GM19239 (cell line): Measurements from ENCODE around the gene CEP131.

ENCODE experiments used
- DNase-seq: peaks from one replicate; pipeline ENCODE4 v3.0.0; 2011; ENCODE audit warnings: low spot score; ENCODE audit not compliant: insufficient read length
- FAIRE-seq: peaks from 2 replicates; lab custom pipeline; 2011; peaks lifted over from hg19 to GRCh38; lab: Jason Lieb, UNC

Gene CEP131

DNA sequence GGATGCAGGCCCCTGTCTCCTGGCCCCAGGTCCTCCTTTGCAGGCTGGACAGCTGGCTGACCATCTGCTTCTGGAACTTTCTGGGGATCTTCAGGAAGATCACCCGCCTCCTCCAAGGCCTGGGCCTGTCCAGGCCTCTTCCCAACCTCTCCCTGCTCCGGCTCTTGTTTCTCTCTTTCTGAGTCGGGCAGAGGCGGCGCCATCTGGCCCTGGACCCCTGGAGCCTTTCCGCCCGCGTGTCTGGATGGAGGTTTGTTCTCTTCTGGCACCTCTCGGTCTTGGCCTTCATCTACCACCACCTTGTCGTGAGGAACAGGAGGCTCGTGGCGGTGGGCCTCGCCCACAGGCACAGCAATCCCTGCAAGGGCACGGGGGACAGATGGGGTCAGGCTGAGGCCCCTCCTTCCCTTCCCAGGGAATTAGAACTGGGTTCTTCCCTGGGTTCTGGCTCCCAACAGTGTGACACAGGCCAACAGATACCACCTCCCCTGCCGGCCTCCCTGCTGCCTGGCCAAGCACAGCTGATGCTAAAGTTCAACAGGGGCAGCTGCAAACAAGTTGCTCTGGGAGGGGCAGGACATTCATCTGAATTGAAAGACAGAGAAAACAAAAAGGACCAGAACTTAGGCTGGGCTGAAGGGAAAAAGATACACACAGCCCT, 29.7 kb upstream of the CEP131 start:
- DNase-seq (no peak), FAIRE-seq (no peak)

DNA sequence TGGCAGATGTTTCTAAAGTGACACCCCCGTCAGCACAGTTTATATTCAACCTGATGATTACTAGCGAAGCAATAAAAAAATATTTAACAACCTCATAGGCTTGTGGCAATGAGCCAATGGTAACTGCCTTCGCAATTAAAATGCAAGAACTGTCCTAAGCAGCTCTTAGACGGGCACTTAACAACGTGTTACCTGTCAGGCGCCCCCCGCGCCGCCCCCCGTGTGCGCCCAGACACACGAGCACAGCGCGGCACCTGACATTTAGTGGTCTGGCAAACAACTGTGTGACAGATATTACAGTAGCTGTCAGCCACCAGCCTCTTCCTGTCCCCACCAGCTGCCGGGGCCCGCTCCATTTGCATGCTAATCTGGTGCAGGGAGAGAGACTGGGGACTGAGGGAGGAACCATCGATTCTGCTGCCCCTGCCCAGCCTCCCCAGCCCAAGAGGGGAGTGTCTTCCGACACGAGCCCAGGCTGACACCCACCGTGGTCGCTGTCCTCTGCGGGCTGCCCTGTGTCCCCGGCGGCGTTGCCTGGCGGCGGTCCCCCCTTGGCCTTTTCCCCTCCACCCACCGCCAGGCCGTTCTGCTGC, 29.0 kb upstream of the CEP131 start:
- DNase-seq: no peak
- FAIRE-seq: no peak

DNA sequence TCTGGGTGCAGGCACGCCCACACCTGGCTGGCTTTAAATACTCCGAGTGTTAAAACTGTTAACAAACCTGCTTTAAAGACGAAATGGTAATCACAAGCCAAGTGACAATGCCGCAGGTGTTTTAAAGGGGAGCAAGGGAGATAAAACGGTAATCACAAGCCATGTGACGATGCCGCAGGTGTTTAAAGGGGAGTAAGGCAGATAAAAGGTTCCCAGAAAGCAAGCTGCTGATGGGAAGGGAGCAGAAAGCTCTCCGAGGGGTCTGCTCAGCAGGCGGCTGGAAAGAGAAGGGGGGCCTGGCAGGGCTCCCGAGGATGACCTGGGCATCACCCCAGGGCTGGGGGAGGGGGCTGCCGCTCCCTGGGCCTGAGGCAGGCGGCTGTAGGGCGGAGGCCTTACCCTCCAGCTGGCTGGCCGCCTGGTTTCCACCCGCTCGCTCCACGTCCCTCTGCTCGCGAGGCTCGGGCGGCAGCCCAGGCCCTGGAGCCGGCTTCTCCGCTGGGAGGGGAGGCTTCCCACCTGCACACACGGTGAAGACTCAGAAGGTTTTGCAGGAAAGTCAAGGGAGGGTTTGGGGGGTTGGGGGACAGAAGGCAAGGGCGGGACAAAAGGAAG, 28.4 kb upstream of the CEP131 start:
- DNase-seq (no peak), FAIRE-seq (no peak)

DNA sequence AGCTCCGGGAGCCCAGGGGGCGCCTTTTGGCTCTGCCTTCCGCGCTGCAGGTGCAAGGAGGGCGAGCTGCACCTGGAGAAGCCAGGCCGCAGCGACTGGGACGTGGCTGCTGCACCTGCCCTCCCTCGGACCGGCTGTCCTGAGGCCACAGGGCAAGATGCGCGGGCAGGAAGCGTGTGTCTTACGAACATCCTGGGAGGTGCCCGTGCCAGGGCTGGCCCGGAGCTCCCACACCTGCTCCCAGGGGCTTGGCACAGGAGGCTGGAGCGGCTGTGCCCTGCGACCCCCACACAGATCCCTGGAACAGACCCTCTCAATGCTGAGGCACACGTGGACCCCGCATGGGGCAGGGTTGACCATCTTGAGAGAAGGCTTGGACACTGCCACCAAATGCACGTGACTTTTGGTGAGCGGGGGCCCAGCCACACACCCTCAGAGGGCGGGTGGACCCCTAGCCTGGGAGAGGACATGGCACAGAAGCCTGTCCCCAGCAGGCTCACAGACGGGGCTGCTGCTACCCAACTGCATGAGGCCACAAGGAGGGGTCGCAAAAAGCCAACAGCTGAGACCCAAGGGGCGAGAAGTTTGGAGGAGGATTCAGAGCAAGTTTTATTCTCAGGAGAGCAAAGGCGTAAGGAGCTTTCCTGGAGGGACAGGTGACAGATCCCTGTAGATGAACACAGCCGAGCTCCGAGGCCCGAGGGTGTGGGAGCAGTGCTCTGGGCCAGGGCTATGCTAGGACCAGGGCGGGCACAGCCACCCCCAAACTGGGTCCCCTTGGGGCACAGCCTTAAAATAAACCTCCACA, 27.7 kb upstream of the CEP131 start:
- DNase-seq: no peak
- no peak for FAIRE-seq

DNA sequence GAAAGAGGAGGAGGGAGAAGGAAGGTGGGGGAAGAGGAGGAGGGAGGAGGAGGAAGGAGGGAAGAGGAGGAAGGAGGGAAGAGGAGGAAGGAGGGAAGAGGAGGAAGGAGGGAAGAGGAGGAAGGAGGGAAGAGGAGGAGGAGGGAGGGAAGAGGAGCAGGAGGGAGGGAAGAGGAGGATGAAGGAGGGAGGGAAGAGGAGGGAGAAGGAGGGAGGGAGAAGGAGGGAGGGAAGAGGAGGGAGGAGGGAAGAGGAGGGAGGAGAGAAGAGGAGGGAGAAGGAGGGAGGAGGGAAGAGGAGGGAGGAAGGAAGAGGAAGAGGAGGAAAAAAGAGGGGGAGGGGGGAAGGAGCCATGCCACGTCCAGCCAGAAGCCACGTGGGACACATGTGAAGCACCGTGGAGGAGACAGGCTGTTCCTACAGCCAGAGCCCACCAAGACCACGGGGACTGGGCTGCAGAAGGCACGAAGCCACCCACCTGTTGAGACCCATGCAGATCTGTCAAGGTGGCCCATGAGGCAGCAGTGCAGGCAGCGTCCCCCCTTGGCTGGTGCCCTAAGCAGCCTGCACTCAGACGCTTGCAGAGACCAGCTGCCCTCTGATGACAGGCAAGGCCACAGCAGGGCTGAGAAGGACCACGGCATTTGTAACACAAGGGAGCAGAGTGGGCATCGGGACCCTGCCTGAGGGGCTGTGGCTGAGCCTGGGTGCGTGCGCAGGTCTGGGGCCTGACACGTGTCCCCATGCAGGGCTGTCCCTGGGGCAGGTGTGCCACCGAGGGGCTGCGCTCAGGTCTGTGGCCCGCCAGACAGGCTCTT, 26.7 kb upstream of the CEP131 start:
- DNase-seq (no peak), FAIRE-seq (no peak)

DNA sequence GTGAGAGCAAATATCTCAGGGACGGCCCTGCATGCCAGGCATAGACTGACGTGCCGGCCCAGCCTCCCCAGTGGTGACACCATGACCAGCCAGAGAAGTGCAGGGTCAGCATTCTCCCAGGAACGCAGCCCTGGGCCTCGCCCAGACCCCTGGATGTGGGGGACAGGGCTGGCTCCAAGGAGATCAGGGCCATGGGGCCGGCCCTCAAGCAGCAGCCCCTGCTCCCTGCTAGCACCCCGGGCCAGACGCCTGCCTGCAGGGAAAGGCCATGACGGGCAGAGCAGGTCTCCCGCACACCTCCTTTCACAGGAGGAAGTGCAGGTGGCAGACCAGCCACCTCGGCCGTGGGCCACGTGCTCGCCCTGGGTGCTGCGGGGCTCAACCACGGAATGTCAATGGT, 25.9 kb upstream of the CEP131 start:
- FAIRE-seq: no peak
- no peak for DNase-seq

DNA sequence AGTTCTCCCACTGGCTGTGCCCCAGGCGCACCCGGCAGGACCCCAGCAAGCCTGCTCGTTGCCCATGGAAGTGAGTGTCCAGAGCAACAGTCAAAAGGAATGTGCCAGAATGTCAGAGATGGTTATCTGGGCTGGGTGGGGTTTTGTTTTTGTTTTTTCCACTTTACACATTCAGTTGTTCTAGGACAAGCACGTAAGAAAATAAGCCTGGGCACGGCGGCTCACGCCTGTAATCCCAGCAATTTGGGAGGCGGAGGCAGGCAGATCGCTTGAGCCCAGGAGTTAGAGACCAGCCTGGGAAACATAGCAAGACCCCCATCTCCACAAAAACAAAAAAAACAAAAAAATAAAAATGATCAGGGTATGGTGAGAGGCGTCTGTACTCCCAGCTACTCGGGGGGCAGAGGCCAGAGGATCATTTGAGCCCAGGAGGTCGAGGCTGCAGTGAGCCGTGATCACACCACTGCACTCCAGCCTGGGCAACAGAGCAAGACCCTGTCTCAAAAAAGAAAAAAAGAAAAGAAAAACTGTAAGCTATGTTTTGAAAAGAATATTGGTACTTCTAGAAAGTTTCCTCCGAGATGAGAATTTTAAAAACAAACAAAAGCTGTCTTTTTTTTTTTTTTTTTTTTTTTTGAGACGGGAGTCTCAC, 24.7 kb upstream of the CEP131 start:
- DNase-seq (no peak), FAIRE-seq (no peak)

DNA sequence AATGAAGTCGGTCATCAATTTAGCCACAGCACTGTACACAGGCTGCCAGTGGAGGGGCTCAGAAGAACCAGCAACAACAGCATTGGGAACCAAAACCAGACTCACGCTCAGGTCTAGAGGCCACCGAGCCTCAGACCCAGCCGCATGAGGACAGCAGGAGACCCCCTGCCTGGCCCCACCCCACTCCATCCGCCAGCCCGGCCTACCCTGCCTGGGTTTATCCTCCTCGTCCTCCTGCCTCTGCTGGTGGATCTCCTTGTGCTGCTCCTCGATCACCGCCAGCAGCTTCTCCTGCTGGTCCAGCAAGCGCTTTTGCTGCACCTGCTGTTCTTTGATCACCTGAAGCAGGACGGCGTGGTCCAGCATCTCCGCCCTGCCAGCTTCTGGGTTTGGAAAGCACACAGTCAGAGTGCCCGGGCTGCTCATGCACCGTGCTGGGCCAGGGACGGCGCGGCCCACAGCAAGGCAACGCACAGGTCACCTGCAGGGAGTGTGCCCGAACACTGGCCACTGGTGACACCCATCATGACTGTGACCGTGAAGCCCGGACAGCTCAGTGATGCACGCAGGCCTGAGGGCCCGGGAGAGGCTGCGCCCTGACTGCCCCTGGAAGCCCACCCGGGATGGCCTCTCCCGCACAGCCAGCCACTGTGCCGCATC, 24.0 kb upstream of the CEP131 start:
- no peak for DNase-seq

DNA sequence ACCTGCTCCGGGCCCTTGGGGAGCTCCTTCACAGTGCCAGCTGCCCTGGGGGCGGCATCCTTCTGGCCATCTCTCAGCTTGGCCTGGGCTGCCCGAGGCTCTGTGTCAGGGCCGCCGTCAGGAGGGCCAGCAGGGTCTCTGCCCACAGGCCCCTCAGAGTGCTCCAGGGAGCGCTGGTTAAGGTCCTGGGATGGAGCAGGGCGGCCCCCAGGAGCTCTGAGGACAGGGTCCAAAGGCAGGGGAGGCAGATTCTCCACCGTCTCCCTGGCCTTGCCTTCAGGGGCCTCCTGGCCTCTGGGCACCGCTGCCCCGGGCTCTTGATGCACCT, 23.5 kb upstream of the CEP131 start:
- FAIRE-seq (no peak), DNase-seq (no peak)

More for the DNA sequence above, 24.0 kb upstream of the CEP131 start:
- no peak for FAIRE-seq

DNA sequence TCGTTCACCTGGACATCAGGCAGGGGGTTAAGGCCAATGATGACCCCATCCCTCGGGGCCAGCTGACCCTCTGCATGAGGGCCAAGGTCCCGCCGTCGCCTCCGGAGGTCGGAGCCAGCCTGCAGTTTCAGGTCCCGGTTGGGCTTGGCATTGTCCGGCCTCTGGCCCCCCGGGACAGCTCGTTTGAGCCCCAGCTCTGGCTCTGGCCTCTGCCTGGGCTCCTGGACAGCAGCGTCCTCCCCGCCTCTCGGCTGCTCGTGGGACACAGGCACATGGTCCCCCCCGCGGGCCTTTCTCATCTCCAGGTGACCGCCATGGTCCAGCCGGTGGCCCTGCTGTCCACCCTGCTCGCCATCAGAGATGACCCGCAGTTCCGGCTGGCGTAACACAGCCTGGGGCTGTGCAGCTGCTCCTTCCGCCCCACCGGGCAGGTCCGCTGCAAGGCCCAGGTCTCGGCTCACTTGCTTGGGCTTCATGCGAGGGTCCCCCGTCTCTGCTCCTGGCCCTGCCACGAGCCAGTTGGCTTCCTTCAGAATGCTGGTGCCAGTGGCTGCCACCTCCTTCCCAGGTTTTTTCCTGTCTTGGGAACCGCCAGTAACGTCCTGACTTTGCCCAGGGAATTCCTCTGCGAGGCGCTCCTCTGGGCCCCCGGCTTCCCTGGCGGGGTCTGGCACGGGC, 23.0 kb upstream of the CEP131 start:
- DNase-seq: no peak
- FAIRE-seq: no peak

DNA sequence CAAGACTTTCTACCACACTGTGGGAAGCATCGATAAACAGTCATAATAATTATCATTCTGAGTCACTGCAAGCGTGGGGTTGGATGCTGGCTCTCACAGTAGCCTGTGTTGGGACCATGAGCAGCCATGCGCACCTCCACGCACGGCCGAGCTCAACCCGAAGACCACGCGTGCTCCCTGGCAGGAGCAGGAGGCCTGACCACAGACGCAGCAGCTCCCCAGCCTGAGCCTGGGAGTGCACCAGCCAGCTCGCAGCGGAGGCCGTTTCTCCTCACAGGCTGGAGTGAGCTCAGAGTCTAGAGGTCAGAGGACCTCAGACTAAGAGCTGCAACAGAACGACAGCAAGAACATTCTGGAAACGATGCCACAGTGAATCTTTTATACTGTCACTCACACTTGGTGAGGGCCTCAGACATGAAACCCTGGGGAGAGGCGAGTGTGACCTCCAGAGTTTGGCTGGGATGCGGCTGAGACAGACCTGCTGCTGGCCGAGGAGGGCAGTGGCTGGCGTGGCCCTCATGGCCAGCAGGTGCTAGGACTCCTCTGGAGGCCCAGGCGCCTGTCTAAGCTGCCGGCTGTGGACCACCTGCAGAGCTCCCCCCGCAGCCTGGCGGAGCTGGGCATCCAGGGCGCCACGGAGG, 22.4 kb upstream of the CEP131 start:
- no peak for DNase-seq

DNA sequence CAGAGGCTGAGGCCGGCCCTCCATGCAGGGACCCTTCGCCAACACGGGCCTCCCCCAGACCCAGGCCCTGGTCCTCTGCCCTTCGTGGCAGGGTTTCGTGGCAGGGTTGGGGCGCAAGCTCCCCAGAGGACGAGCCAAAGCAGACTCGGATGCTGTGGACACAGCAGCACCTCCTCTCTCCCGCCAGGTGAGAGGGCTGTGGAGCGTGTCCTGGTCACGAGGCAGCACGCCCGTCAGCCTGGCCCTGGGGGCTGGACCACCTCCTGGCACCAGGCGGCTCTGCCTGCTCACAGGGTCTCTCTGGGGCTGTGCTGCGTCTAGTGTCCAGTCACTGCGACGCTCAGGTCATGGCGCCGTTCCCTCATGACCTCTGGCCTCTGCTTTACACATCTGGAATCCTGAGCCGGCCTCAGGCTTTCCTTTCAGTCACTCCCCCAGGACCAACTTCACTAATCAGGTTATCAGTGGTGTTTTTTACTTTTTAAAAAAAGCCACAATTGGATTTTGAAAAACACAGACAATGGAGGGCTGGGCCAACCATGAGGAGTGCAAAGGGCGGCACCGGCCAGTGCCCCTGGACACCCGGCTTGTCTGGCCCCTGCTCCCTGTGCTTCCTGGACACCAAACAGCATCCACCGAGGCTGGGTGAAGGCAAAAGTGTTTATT, 21.7 kb upstream of the CEP131 start:
- DNase-seq (no peak), FAIRE-seq (no peak)

More for the DNA sequence above, 22.4 kb upstream of the CEP131 start:
- FAIRE-seq: peak; percentile 55

DNA sequence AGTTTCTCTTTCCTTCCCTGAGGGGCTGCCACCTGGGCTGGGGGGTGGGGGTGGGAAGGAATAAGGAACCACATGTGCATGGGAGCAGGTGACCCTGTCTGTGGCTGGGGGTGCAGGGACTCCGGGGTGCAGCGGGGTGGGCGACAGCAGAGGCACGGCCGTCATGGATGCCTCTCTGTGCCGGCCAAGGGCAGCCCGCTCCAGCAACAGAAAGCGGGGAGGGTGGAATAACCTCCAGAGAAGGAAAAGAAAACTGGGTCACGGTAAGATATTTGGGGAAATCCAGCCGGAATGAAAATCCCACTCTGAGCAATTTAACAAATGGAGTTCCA, 20.5 kb upstream of the CEP131 start:
- FAIRE-seq (no peak), DNase-seq (no peak)

DNA sequence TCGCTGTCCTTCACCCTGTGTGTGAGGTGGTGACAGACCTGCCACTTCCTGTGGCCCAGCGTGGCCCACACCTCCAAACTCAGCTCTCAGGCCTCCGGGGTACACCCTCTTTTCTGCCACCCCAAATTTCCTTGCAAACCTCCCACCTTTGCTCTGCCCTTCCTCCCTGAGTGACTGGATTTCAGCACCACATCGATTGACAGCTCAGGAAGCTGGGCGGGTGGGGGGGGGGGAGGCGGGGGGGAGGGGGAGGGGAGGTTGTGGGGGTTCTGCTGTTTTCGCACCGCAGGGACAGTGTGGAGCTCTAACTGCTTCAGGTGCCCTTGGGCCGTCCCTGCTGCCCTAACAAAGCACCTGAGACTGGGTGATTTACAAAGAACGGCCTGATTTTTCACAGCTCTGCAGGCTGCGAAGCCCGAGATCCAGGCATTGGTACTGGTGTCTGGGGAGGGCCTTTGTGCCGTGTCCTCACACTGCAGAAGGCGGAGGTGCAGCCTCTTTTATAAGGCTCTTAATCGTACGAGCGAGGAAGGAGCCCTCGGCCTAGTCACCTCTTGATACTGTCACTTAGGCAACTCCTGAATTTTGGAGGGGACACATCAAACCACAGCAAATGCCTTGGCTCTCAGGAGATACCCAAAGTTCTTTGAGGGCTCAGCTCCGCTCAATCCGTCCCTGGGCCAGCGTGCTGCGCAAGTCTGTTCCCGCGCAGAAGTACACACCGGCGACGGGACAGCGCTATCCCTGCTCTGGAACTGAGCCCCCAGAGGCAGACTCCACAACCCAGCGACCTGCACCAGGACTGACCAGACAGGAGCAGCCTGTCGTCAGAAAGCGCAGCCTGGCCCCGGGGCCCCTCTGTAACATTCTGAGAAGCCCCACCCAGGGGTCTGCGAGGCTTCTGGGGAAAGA, 19.9 kb upstream of the CEP131 start:
- FAIRE-seq (no peak), DNase-seq (no peak)

DNA sequence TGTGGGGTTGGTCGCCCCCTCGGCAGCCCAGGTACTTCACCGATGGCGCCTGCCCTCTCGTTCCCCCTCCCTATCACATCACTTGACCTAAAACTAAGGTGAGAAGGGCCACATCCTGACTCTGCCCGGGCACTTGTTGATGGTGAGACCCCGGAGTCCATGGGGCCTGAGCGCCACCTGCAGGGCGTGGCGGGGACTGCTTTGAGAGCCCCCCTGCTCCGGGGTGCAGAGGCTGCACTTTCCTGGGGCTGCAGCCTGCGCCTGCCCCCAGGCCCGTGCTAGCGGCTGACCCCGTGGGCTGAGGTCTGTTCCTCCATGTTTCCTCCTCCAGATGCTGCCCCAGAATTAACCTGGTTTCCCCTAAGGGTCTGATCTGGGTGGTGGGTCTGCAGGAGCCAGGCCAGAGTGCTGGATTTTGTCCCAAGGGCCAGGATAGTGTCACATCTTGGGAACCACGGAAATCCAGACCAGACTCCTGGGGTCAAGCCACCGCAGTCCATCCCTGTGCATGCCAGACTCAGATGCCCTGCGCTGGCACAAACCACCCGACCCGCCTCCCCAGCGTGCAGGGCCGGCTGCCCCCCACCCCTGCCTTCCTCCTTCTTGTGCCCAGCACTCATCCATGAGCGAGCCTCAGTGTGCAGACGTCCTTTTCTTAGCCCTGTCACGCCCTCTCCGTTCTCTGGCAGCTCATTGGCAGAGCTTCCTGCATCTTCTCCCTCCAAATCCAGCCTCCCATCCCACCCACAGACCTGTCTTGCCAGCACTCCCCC, 19.1 kb upstream of the CEP131 start:
- FAIRE-seq (no peak), DNase-seq (peak; percentile 71)

DNA sequence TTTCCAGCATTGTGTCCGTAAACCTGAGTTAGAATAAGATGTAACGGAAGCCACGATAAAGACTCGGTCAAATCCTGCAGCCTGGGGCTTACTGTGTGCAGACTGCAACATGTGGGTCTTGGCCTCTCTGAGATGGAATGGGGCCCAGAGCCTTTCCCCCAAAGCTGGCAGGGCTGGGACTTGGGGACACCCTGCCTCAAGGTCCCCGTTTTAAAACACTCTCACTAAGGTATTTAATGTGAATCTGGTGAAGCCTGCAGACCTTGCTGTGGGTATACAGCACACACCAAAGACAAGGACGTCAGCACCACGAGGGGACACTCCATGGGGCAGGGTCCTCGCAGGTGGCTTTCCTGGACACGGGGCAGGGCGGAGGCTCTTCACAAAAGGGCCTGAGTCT, 18.4 kb upstream of the CEP131 start:
- FAIRE-seq: no peak

More for the DNA sequence above, 18.4 kb upstream of the CEP131 start:
- no peak for DNase-seq
